Smooth muscle cell (in vitro differentiated cells): ENCODE measurements around the gene GSTA3. TPM values are rescaled to one million over a fixed set of nuclear protein-coding genes. Genes with fewer than 3 reads are reported as not detected.

ENCODE experiments used
- DNase-seq: peaks from one replicate; lab custom pipeline; 2025; ENCODE audit not compliant: unreplicated experiment; lab: John Stamatoyannopoulos, UW
- H2AFZ ChIP-seq: fragments of 200-600 bp; sonication (generic); 2 replicates; pipeline ENCODE4 v1.6.0; 2016; ENCODE audit warnings: antibody characterized with exemption, low read depth, mild to moderate bottlenecking
- H3F3A ChIP-seq: fragments of 200-600 bp; sonication (generic); 2 replicates; pipeline ENCODE4 v1.6.0; 2017; ENCODE audit warnings: antibody characterized with exemption, low read depth
- H3K27ac ChIP-seq: fragments of 200-600 bp; sonication (generic); 2 replicates; pipeline ENCODE4 v1.5.1; 2016; ENCODE audit warnings: low read depth, mild to moderate bottlenecking
- H3K27me3 ChIP-seq: fragments of 200-600 bp; sonication (generic); 2 replicates; pipeline ENCODE4 v1.6.1; 2016; ENCODE audit warnings: low read depth, mild to moderate bottlenecking
- H3K36me3 ChIP-seq: fragments of 200-600 bp; sonication (generic); 2 replicates; pipeline ENCODE4 v1.5.1; 2016; ENCODE audit warnings: low read depth
- H3K4me1 ChIP-seq: fragments of 200-600 bp; sonication (generic); 2 replicates; pipeline ENCODE4 v1.5.1; 2016; ENCODE audit warnings: low read depth
- H3K4me2 ChIP-seq: fragments of 200-600 bp; sonication (generic); 2 replicates; pipeline ENCODE4 v1.6.0; 2016; ENCODE audit warnings: mild to moderate bottlenecking
- H3K4me3 ChIP-seq: fragments of 200-600 bp; sonication (generic); 2 replicates; pipeline ENCODE4 v1.5.1; 2016; ENCODE audit warnings: mild to moderate bottlenecking
- H3K79me2 ChIP-seq: fragments of 200-600 bp; sonication (generic); 2 replicates; pipeline ENCODE4 v1.6.0; 2016; ENCODE audit warnings: low read depth, mild to moderate bottlenecking
- H3K9ac ChIP-seq: fragments of 200-600 bp; sonication (generic); 2 replicates; pipeline ENCODE4 v1.6.0; 2016; ENCODE audit warnings: low read depth
- H3K9me3 ChIP-seq: fragments of 200-600 bp; sonication (generic); replicated peaks from 2 replicates; pipeline ENCODE4 v1.5.1; 2016; ENCODE audit warnings: low read depth
- H4K20me1 ChIP-seq: fragments of 200-600 bp; sonication (generic); 2 replicates; pipeline ENCODE4 v1.6.0; 2016; ENCODE audit warnings: low read depth
- WGBS: methylation state at CpG from one replicate; pipeline ENCODE4 v1.1.7; 2016; ENCODE audit warnings: low lambda C conversion rate; 5-methylcytosine and 5-hydroxymethylcytosine counted together
- polyA plus RNA-seq: library from polyadenylated mRNA; unstranded; fragments of >200 nt; fragmentation: Nextera tagmentation; extraction: Ambion mirVana; gene quantifications from 2 replicates; pipeline ENCODE4 v1.2.1, GENCODE V29; 2016
- total RNA-seq: library from RNA; depleted of rRNA; stranded (reverse); fragments of >200 nt; gene quantifications from 2 replicates; pipeline ENCODE4 v1.2.3, GENCODE V29; 2014
- TF ChIP-seq, protein P1 (sequence below): fragments of 200-600 bp; sonication (generic); IDR thresholded peaks from 2 replicates; pipeline ENCODE4 v1.5.1; 2017; ENCODE audit warnings: borderline replicate concordance, mild to moderate bottlenecking, antibody characterized with exemption; ENCODE audit not compliant: insufficient read depth, poor library complexity, severe bottlenecking

GSTA3 gene
- total and polyA plus RNA-seq, 2 experiments from 2014 or later, result not detected

DNA sequence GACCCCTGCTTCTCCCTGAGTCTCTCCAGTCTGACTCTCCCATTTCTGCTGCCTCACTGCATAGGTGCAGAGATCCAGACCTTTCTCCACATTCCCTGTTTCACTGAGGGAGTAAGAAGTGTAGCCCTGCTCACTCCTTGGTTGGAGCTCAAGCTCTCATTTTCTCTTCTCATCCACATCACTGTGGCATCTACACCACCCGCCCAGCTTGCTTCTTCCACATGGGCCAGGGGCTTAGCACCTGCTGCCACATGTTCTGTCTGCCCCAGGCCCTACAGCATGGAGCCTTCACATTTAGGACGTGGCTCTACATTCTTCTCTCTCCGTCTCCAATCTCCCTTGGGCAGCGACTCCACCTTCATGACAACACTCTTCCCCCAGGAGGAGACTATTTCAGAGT is 60.4 kb downstream of the GSTA3 start:
- TF ChIP-seq, protein P1, sequence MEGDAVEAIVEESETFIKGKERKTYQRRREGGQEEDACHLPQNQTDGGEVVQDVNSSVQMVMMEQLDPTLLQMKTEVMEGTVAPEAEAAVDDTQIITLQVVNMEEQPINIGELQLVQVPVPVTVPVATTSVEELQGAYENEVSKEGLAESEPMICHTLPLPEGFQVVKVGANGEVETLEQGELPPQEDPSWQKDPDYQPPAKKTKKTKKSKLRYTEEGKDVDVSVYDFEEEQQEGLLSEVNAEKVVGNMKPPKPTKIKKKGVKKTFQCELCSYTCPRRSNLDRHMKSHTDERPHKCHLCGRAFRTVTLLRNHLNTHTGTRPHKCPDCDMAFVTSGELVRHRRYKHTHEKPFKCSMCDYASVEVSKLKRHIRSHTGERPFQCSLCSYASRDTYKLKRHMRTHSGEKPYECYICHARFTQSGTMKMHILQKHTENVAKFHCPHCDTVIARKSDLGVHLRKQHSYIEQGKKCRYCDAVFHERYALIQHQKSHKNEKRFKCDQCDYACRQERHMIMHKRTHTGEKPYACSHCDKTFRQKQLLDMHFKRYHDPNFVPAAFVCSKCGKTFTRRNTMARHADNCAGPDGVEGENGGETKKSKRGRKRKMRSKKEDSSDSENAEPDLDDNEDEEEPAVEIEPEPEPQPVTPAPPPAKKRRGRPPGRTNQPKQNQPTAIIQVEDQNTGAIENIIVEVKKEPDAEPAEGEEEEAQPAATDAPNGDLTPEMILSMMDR, result no peak
- no peak overlapping the region for H3K27ac ChIP-seq
- no peak overlapping the region for H3K4me3 ChIP-seq
- H3K9ac ChIP-seq, result no peak overlapping the region
- no peaks in the 10 kb centered on the region for H3K4me1 ChIP-seq
- no peak overlapping the region for H3K4me2 ChIP-seq
- no peaks in the 10 kb centered on the region for H3K36me3 ChIP-seq
- H3K27me3 ChIP-seq, result no peaks in the 10 kb centered on the region
- WGBS, result 96% methylated on average over 4 of the region's 4 CpGs
- no peaks in the 10 kb centered on the region for H3K9me3 ChIP-seq
- H3F3A ChIP-seq, result no peaks in the 10 kb centered on the region
- no peaks in the 10 kb centered on the region for H4K20me1 ChIP-seq
- H2AFZ ChIP-seq, result no peak overlapping the region
- no peaks in the 10 kb centered on the region for H3K79me2 ChIP-seq
- DNase-seq, result no peak

Other genes starting within 250 kb of the GSTA3 start
- gene TMEM14A, start 238.6 kb downstream of the GSTA3 start, total RNA-seq, result 76.5 and 77.7 TPM in 2 replicates
- gene TMEM14A, start 238.6 kb downstream of the GSTA3 start, polyA plus RNA-seq, result 59.4 and 68.7 TPM in 2 replicates
- 0.36 TPM in 1 of 2 replicates, not detected in the other for gene GSTA2, start 146.2 kb downstream of the GSTA3 start, total RNA-seq
- gene GSTA2, start 146.2 kb downstream of the GSTA3 start, polyA plus RNA-seq, result 0.65 and 1.3 TPM in 2 replicates
- 2.1 and 2.2 TPM in 2 replicates for gene GSTA1, start 105.9 kb downstream of the GSTA3 start, total RNA-seq
- 1.8 and 4.0 TPM in 2 replicates for gene GSTA1, start 105.9 kb downstream of the GSTA3 start, polyA plus RNA-seq
- not detected in 2 replicates for gene GSTA5, start 68.9 kb downstream of the GSTA3 start, total RNA-seq
- gene GSTA5, start 68.9 kb downstream of the GSTA3 start, polyA plus RNA-seq, result not detected in 2 replicates
- gene GSTA4, start 85.6 kb upstream of the GSTA3 start, total RNA-seq, result 60.9 and 62.6 TPM in 2 replicates
- gene GSTA4, start 85.6 kb upstream of the GSTA3 start, polyA plus RNA-seq, result 49.1 and 60.2 TPM in 2 replicates
- gene CILK1, start 152.1 kb upstream of the GSTA3 start, total RNA-seq, result 16.4 and 18.5 TPM in 2 replicates
- gene CILK1, start 152.1 kb upstream of the GSTA3 start, polyA plus RNA-seq, result 6.5 and 10.2 TPM in 2 replicates
- gene FBXO9, start 155.7 kb upstream of the GSTA3 start, total RNA-seq, result 25.3 and 25.5 TPM in 2 replicates
- gene FBXO9, start 155.7 kb upstream of the GSTA3 start, polyA plus RNA-seq, result 55.1 and 57.2 TPM in 2 replicates
- gene GCM1, start 239.1 kb upstream of the GSTA3 start, total RNA-seq, result not detected in 2 replicates
- gene GCM1, start 239.1 kb upstream of the GSTA3 start, polyA plus RNA-seq, result not detected in 2 replicates